Endothelial cell of umbilical vein (primary cell): ENCODE results near the gene STK10. TPM values are rescaled to one million over a fixed set of nuclear protein-coding genes. Genes with fewer than 3 reads are reported as not detected.

Experiments
- BruUV-seq: library from RNA; stranded (reverse); fragments of 400-500 nt; replicated peaks from 2 replicates; lab custom pipeline; 2021; lab: Mats Ljungman, UMichigan
- CTCF ChIA-PET: fragments of 300-600, 350-600 bp; sonication (Branson Sonifier 250); formaldehyde crosslinking; loops from one replicate; lab custom pipeline; 2021; ENCODE audit warnings: antibody characterized with exemption, inconsistent platforms; lab: Charles Lee
- POLR2A ChIA-PET: fragments of 300-600, 350-600 bp; sonication (Branson Sonifier 250); formaldehyde crosslinking; loops from one replicate; lab custom pipeline; 2021; ENCODE audit warnings: antibody characterized with exemption, inconsistent platforms; lab: Charles Lee
- DNase-seq: peaks from one replicate; pipeline ENCODE4 v3.0.0-alpha.2; 2011; ENCODE audit warnings: low read depth, low spot score
- FAIRE-seq: peaks from 2 replicates; lab custom pipeline; 2011; peaks lifted over from hg19 to GRCh38; lab: Jason Lieb, UNC
- H2AFZ ChIP-seq: 2 replicates; pipeline ENCODE4 v1.6.0; 2012; ENCODE audit warnings: low read depth, low read length, control low read depth, inconsistent platforms
- H3K27ac ChIP-seq: 2 replicates; pipeline ENCODE4 v1.5.1; 2011; ENCODE audit warnings: low read depth, mild to moderate bottlenecking, control low read depth, low read length, moderate library complexity; ENCODE audit not compliant: insufficient read depth
- H3K27me3 ChIP-seq, 2 experiments: 2 replicates each; pipeline versions ENCODE4 v1.6.0 to v1.6.1; 2011; ENCODE audit warnings: low read length in 2 of 2, mixed read lengths in 1 of 2; ENCODE audit not compliant: control insufficient read depth in 2 of 2, insufficient read depth in 2 of 2
- H3K36me3 ChIP-seq, 2 experiments: 2 replicates in 1 of 2; 3 replicates in 1 of 2; pipeline ENCODE4 v1.5.1; 2011; ENCODE audit warnings: low read length in 2 of 2, mild to moderate bottlenecking in 1 of 2, moderate library complexity in 1 of 2; ENCODE audit not compliant: control insufficient read depth in 2 of 2, insufficient read depth in 2 of 2; ENCODE audit errors: extremely low read depth in 1 of 2
- H3K4me1 ChIP-seq: 3 replicates; pipeline ENCODE4 v1.5.1; 2011; ENCODE audit warnings: mild to moderate bottlenecking, low read length; ENCODE audit not compliant: control insufficient read depth, insufficient read depth; ENCODE audit errors: extremely low read depth
- H3K4me2 ChIP-seq: 2 replicates; pipeline ENCODE4 v1.6.1; 2011; ENCODE audit warnings: low read length, control low read depth, mixed read lengths; ENCODE audit not compliant: insufficient read depth
- H3K4me3 ChIP-seq, 3 experiments: fragments of 200-600 bp in 1 of 3; sonication (generic), shearing (Covaris generic) in 1 of 3; replicated peaks in 1 of 3; 2 replicates each; pipeline ENCODE4 v1.5.1; 2011 to 2016; ENCODE audit warnings: control low read depth in 3 of 3, low read length in 3 of 3, mild to moderate bottlenecking in 2 of 3, inconsistent platforms in 1 of 3, low read depth in 1 of 3, moderate library complexity in 1 of 3; ENCODE audit not compliant: insufficient read depth in 1 of 3
- H3K79me2 ChIP-seq: 2 replicates; pipeline ENCODE4 v1.6.0; 2012; ENCODE audit warnings: low read length, inconsistent platforms; ENCODE audit not compliant: control insufficient read depth, insufficient read depth
- H3K9ac ChIP-seq: replicated peaks from 2 replicates; pipeline ENCODE3; 2011; ENCODE audit warnings: low read length, control low read depth; ENCODE audit not compliant: insufficient read depth; ENCODE audit errors: extremely low read depth
- H3K9me1 ChIP-seq: replicated peaks from 3 replicates; pipeline ENCODE4 v1.6.0; 2011; ENCODE audit warnings: mild to moderate bottlenecking, low read length; ENCODE audit not compliant: control insufficient read depth, insufficient read depth; ENCODE audit errors: extremely low read depth
- H3K9me3 ChIP-seq: replicated peaks from 2 replicates; pipeline ENCODE4 v1.5.1; 2012; ENCODE audit warnings: low read length, inconsistent platforms; ENCODE audit not compliant: control insufficient read depth, insufficient read depth
- H4K20me1 ChIP-seq: replicated peaks from 2 replicates; pipeline ENCODE3; 2011; ENCODE audit warnings: mild to moderate bottlenecking, low read length; ENCODE audit not compliant: control insufficient read depth, insufficient read depth; ENCODE audit errors: extremely low read depth
- EZH2 ChIP-seq: IDR thresholded peaks from 2 replicates; pipeline ENCODE4 v1.6.1; 2012; ENCODE audit warnings: borderline replicate concordance, low read depth, mild to moderate bottlenecking, moderate library complexity, low read length, inconsistent platforms; ENCODE audit not compliant: severe bottlenecking
- FOS ChIP-seq: IDR thresholded peaks from 2 replicates; pipeline ENCODE4 v1.6.1; 2011; ENCODE audit warnings: mild to moderate bottlenecking, low read length, moderate library complexity, borderline replicate concordance; ENCODE audit not compliant: insufficient read depth
- GATA2 ChIP-seq: IDR thresholded peaks from 2 replicates; pipeline ENCODE4 v1.7.0; 2011; ENCODE audit warnings: low read depth, mild to moderate bottlenecking, moderate library complexity, mixed read lengths, low read length; ENCODE audit not compliant: insufficient read length, insufficient read depth
- JUN ChIP-seq: IDR thresholded peaks from 2 replicates; pipeline ENCODE4 v1.6.1; 2011; ENCODE audit warnings: borderline replicate concordance, low read depth; ENCODE audit not compliant: insufficient read length, insufficient read depth
- MAX ChIP-seq: IDR thresholded peaks from 2 replicates; pipeline ENCODE4 v1.6.1; 2011; ENCODE audit not compliant: insufficient read depth, insufficient read length
- MYC ChIP-seq: IDR thresholded peaks from one replicate; pipeline ENCODE4 v1.6.1; 2011; ENCODE audit warnings: mild to moderate bottlenecking, low read depth, low read length
- POLR2A ChIP-seq: IDR thresholded peaks from 2 replicates; pipeline ENCODE4 v1.6.1; 2012; ENCODE audit warnings: low read depth, mild to moderate bottlenecking, control low read depth, low read length
- POLR2AphosphoS5 ChIP-seq: IDR thresholded peaks from 2 replicates; pipeline ENCODE4 v1.6.1; 2012; ENCODE audit warnings: low read depth, mild to moderate bottlenecking, control low read depth, low read length, moderate library complexity; ENCODE audit not compliant: insufficient read depth
- dilution Hi-C: fragments of 300-500 bp; cut with MboI; formaldehyde crosslinking; loops from one replicate; pipeline ENCODE4 v1.15.0; 2019; ENCODE audit warnings: low sequenced_read_pairs; ENCODE audit not compliant: extremely low pct_ligation_motif_present
- intact Hi-C: fragments of 100-400 bp; cut with micrococcal nuclease; formaldehyde crosslinking; loops from one replicate; pipeline ENCODE4 v1.10.0; 2022
- polyA plus RNA-seq, 4 experiments: library from polyadenylated mRNA; depleted of rRNA in 3 of 4; stranded (reverse) in 3 of 4; unstranded in 1 of 4; fragments of >200 nt; gene quantifications; 2 replicates each; pipeline versions ENCODE4 v1.2.1 to v1.2.3, GENCODE V29; 2011 to 2012; ENCODE audit warnings: missing spikeins in 1 of 4
- total RNA-seq: library from RNA; stranded (reverse); gene quantifications from 2 replicates; pipeline ENCODE4 v1.2.3, GENCODE V29; 2021
- TF ChIP-seq, protein P1 (sequence below), 2 donors: IDR thresholded peaks; 1 replicate in 1 of 2; 2 replicates in 1 of 2; pipeline ENCODE4 v1.5.1; 2011; ENCODE audit warnings: low read length in 2 of 2, mild to moderate bottlenecking in 2 of 2, moderate library complexity in 2 of 2, control low read depth in 1 of 2, inconsistent platforms in 1 of 2, low read depth in 1 of 2; ENCODE audit not compliant: insufficient read depth in 1 of 2; ENCODE audit errors: extremely low read depth in 1 of 2

The STK10 gene
- total and polyA plus RNA-seq, 2 donors (not counting 3 experiments of a cell fraction or from before 2014, with no cell fraction given): 16.9 to 47.2 TPM

GRCh38 chr5:172140866-172141265 is 47.2 kb downstream of the STK10 start:
- dilution Hi-C loops: no loop called here
- H4K20me1 ChIP-seq: peaks cover 2% of the 10 kb centered on the region
- no peak for DNase-seq

More at GRCh38 chr5:172140866-172141265, 47.2 kb downstream of the STK10 start:
- H3K4me2 ChIP-seq: no peak overlapping the region
- ChIA-PET POLR2A (no interaction called here), CTCF (interaction anchor here (1.4 kb wide), 1 partner anchor 33 kb away, joined by 3 read pairs; no protein-coding TSS in a partner anchor)
- no peak overlapping the region for H3K9ac ChIP-seq
- FAIRE-seq: no peak
- H3K4me1 ChIP-seq: no peaks in the 10 kb centered on the region
- H3K79me2 ChIP-seq: no peaks in the 10 kb centered on the region
- intact Hi-C loops: loop anchor here (5.0 kb wide), 1 partner anchor 46 kb away; the partner anchor contains the start of gene STK10
- no peak overlapping the region for H2AFZ ChIP-seq
- H3K27ac ChIP-seq: no peak overlapping the region
- no peaks in the 10 kb centered on the region for H3K36me3 ChIP-seq
- no peaks in the 10 kb centered on the region for H3K9me3 ChIP-seq
- no TSS peak for BruUV-seq
- no peak overlapping the region for H3K4me3 ChIP-seq
- no peaks in the 10 kb centered on the region for H3K9me1 ChIP-seq
- TF ChIP-seq MYC (no peak), EZH2 (no peak), FOS (no peak), JUN (no peak), POLR2A (no peak), POLR2AphosphoS5 (no peak), MAX (no peak), GATA2 (no peak)
- TF ChIP-seq, protein P1, sequence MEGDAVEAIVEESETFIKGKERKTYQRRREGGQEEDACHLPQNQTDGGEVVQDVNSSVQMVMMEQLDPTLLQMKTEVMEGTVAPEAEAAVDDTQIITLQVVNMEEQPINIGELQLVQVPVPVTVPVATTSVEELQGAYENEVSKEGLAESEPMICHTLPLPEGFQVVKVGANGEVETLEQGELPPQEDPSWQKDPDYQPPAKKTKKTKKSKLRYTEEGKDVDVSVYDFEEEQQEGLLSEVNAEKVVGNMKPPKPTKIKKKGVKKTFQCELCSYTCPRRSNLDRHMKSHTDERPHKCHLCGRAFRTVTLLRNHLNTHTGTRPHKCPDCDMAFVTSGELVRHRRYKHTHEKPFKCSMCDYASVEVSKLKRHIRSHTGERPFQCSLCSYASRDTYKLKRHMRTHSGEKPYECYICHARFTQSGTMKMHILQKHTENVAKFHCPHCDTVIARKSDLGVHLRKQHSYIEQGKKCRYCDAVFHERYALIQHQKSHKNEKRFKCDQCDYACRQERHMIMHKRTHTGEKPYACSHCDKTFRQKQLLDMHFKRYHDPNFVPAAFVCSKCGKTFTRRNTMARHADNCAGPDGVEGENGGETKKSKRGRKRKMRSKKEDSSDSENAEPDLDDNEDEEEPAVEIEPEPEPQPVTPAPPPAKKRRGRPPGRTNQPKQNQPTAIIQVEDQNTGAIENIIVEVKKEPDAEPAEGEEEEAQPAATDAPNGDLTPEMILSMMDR (IDR thresholded peaks at IDR 0.05; ENCODE audit: extremely low read depth in 1 of 2, insufficient read depth in 1 of 2, low read depth in 1 of 2, low read length in 2 of 2): no peak
- no peaks in the 10 kb centered on the region for H3K27me3 ChIP-seq
